Type B pancreatic cell (in vitro differentiated cells): Measurements from ENCODE around the gene SECISBP2. TPM values are rescaled to one million over a fixed set of nuclear protein-coding genes. Genes with fewer than 3 reads are reported as not detected.
A peak's percentile ranks its signal among the peaks of the same experiment; 100 is the strongest.

Experiments used
- DNase-seq: peaks from one replicate; pipeline ENCODE4 v3.0.0; 2021; ENCODE audit warnings: mixed read lengths; ENCODE audit not compliant: unreplicated experiment; ENCODE audit errors: extremely low spot score
- H3K27ac Mint-ChIP-seq: 2 replicates; pipeline ENCODE4 v1.8.0; 2021; ENCODE audit warnings: mild to moderate bottlenecking, mixed read lengths
- H3K27me3 Mint-ChIP-seq: 2 replicates; pipeline ENCODE4 v1.8.0; 2021; ENCODE audit warnings: mixed read lengths
- H3K36me3 Mint-ChIP-seq: 2 replicates; pipeline ENCODE4 v1.8.0; 2021; ENCODE audit warnings: mixed read lengths
- H3K4me1 Mint-ChIP-seq: one replicate; pipeline ENCODE4 v1.8.0; 2021; ENCODE audit warnings: mixed read lengths; ENCODE audit not compliant: unreplicated experiment
- H3K4me3 Mint-ChIP-seq: 2 replicates; pipeline ENCODE4 v1.8.0; 2021; ENCODE audit warnings: mild to moderate bottlenecking, mixed read lengths
- H3K9me3 Mint-ChIP-seq: 2 replicates; pipeline ENCODE4 v1.8.0; 2021; ENCODE audit warnings: mixed read lengths
- total RNA-seq: library from RNA; stranded (reverse); gene quantifications from 2 replicates; pipeline ENCODE4 v1.2.1, GENCODE V29; 2021; ENCODE audit warnings: low replicate concordance
- TF ChIP-seq, protein P1 (sequence below): fragments of 200-600 bp; sonication (generic); conservative IDR thresholded peaks from 2 replicates; pipeline ENCODE4 v1.5.0; 2021; ENCODE audit warnings: antibody characterized with exemption, mild to moderate bottlenecking

SECISBP2 gene
- total RNA-seq, 1 donor from 2014 or later: 49.6 TPM

DNA sequence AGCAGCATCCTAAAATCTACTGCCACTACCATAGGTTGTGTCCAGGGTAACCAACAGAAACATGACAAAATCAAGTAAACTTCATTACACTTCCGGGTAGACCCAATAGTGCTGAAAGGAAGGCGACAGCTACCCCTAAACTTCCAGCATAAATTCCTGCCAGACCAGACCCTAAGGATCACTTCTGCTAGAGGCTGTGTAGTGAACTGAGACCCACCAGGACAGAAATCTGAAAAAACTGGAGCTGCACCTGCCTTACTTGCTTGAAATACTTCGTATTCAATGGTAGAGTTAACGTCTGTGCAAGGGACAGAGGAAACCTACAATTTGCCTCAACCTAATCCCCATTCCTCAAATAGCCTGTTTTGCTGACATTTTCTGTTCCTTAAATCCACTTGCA, 1.0 kb upstream of the SECISBP2 start:
- Mint-ChIP-seq H3K36me3 (peaks cover 22% of the 10 kb centered on the region), H3K4me1 (peaks cover 36% of the 10 kb centered on the region), H3K4me3 (peak overlapping the region; percentile 91)

GRCh38 chr9:89319015-89319905, 960 bp downstream of the SECISBP2 start:
- Mint-ChIP-seq H3K36me3 (peaks cover 18% of the 10 kb centered on the region), H3K27me3 (no peaks in the 10 kb centered on the region), H3K27ac (peak overlapping the region; percentile 98), H3K4me3 (peak overlapping the region; percentile 91), H3K9me3 (no peaks in the 10 kb centered on the region), H3K4me1 (peaks cover 37% of the 10 kb centered on the region)
- TF ChIP-seq, protein P1, sequence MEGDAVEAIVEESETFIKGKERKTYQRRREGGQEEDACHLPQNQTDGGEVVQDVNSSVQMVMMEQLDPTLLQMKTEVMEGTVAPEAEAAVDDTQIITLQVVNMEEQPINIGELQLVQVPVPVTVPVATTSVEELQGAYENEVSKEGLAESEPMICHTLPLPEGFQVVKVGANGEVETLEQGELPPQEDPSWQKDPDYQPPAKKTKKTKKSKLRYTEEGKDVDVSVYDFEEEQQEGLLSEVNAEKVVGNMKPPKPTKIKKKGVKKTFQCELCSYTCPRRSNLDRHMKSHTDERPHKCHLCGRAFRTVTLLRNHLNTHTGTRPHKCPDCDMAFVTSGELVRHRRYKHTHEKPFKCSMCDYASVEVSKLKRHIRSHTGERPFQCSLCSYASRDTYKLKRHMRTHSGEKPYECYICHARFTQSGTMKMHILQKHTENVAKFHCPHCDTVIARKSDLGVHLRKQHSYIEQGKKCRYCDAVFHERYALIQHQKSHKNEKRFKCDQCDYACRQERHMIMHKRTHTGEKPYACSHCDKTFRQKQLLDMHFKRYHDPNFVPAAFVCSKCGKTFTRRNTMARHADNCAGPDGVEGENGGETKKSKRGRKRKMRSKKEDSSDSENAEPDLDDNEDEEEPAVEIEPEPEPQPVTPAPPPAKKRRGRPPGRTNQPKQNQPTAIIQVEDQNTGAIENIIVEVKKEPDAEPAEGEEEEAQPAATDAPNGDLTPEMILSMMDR: no peak
- DNase-seq: no peak

More for the DNA sequence above, 1.0 kb upstream of the SECISBP2 start:
- TF ChIP-seq, protein P1: no peak
- Mint-ChIP-seq H3K9me3 (no peaks in the 10 kb centered on the region), H3K27me3 (no peaks in the 10 kb centered on the region), H3K27ac (peak overlapping the region; percentile 98)
- no peak for DNase-seq

DNA sequence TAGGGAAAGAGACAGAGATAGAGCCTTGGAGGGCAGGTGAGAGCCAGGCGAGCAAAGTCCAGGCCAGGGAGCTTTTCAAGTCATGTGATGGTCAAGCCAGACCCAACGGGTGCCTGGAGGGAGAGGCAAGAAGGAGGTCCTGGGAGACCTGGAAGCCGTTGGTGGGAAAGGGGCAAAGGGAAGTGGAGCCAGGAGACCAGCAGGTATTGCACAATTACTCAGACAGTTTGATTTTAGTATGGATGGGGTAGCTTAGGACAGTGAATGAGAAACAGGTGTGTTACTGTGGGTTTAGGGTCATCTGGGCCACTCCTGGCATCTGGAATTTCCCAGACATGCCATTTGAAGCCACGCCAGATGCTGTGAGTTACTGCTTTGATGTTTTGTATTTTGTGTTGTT, 5.1 kb downstream of the SECISBP2 start:
- no peak overlapping the region for H3K4me3 Mint-ChIP-seq
- no peaks in the 10 kb centered on the region for H3K27me3 Mint-ChIP-seq
- H3K9me3 Mint-ChIP-seq: no peaks in the 10 kb centered on the region
- H3K27ac Mint-ChIP-seq: no peak overlapping the region
- TF ChIP-seq, protein P1: no peak
- H3K4me1 Mint-ChIP-seq: peaks cover 27% of the 10 kb centered on the region
- no peak for DNase-seq
- H3K36me3 Mint-ChIP-seq: peaks cover 10% of the 10 kb centered on the region

DNA sequence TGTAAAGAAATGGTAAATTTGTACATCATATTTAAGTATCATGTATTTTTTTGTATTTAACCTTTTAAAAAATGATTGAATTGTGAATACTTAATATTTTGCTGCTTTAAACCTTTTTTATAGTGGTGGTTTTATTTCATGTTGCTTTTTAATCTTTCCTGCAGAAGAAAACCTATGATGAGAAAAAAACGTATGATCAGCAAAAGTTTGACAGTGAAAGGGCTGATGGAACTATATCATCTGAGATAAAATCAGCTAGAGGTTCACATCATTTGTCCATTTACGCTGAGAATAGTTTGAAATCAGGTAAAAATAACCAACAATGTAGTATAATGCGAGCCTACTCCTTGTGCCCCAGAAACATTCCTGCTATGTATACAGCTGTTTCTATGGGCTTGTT, 7.4 kb downstream of the SECISBP2 start:
- H3K4me1 Mint-ChIP-seq: peaks cover 19% of the 10 kb centered on the region
- H3K9me3 Mint-ChIP-seq: no peaks in the 10 kb centered on the region
- TF ChIP-seq, protein P1: no peak
- no peaks in the 10 kb centered on the region for H3K27me3 Mint-ChIP-seq
- no peak overlapping the region for H3K4me3 Mint-ChIP-seq
- DNase-seq: no peak
- H3K36me3 Mint-ChIP-seq: peaks cover 14% of the 10 kb centered on the region
- H3K27ac Mint-ChIP-seq: peak overlapping the region; percentile 49

- Mint-ChIP-seq H3K9me3 (no peaks in the 10 kb centered on the region), H3K36me3 (peaks cover 16% of the 10 kb centered on the region), H3K27ac (no peak overlapping the region), H3K4me1 (peaks cover 12% of the 10 kb centered on the region), H3K27me3 (no peaks in the 10 kb centered on the region), H3K4me3 (no peak overlapping the region)
- DNase-seq: no peak
- TF ChIP-seq, protein P1: no peak
These were observed 9.8 kb downstream of the SECISBP2 start for GRCh38 chr9:89328064-89328463.
